ENCODE data around the gene ARHGAP19.

ARHGAP19 gene, protein sequence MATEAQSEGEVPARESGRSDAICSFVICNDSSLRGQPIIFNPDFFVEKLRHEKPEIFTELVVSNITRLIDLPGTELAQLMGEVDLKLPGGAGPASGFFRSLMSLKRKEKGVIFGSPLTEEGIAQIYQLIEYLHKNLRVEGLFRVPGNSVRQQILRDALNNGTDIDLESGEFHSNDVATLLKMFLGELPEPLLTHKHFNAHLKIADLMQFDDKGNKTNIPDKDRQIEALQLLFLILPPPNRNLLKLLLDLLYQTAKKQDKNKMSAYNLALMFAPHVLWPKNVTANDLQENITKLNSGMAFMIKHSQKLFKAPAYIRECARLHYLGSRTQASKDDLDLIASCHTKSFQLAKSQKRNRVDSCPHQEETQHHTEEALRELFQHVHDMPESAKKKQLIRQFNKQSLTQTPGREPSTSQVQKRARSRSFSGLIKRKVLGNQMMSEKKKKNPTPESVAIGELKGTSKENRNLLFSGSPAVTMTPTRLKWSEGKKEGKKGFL

DNA sequence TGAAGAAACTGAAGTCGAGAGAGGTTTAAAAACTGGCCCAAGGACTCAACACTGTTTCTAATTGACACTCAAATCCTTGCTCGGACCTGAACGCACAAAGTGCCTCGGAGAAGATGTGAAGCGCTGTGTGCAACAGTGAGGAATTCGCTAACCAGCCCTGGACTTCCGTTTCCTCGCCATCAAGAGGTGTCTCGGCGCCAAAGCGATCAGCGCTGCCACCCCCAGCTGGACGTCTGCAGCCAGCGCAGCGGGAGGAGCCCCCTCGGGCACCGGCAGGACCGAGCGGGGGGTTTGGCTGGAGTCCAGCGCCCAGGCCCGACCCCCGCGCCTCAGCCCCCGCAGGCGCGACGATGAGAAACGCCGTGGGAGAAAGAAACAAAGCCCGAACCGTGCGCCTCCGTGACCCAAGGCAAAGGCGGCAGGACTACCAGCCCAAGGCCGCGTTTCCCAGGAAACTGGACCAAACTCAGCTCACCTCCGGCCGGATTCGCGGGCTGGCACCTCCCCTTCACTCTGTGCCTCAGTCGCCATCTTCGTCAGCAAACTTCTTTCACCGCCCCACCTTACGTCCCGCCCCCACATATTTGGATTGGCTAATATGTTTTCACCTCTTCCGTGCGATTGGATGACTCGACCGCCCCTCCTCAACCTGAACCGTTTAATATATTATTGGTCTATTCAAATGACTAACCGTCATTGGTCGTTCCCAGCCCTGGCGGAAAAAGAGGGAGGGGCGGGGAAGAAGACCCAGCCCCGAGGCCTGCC, at the start of gene ARHGAP19:
Gene ARHGAP19 (minus strand): TSS at position 541 of the 765 bp plus-strand sequence. CDS start 10 bp downstream, at position 531.
- TF ChIP-seq, protein P1, sequence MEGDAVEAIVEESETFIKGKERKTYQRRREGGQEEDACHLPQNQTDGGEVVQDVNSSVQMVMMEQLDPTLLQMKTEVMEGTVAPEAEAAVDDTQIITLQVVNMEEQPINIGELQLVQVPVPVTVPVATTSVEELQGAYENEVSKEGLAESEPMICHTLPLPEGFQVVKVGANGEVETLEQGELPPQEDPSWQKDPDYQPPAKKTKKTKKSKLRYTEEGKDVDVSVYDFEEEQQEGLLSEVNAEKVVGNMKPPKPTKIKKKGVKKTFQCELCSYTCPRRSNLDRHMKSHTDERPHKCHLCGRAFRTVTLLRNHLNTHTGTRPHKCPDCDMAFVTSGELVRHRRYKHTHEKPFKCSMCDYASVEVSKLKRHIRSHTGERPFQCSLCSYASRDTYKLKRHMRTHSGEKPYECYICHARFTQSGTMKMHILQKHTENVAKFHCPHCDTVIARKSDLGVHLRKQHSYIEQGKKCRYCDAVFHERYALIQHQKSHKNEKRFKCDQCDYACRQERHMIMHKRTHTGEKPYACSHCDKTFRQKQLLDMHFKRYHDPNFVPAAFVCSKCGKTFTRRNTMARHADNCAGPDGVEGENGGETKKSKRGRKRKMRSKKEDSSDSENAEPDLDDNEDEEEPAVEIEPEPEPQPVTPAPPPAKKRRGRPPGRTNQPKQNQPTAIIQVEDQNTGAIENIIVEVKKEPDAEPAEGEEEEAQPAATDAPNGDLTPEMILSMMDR (IDR thresholded peaks at IDR 0.05; ENCODE audit: extremely low read depth, missing control alignments) = no peak

DNA sequence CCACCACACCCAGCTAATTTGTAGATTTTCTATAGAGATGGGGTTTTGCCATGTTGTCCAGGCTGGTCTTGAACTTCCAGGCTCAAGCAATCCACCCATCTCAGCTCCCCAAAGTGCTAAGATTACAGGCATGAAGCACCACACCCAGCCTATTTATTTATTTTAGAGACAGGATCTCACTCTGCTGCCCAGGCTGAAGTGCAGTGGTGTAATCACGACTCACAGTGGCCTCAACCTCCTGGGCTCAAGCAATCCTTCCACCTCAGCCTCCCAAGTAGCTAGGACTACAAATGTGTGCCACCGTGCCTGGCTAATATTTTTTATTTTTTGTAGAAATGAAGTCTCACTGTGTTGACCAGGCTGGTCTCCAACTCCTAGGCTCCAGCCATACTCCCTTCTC, 49.0 kb upstream of the ARHGAP19 start:
- TF ChIP-seq, protein P1 (IDR thresholded peaks at IDR 0.05; ENCODE audit: extremely low read depth, missing control alignments) = no peak
- no peak for DNase-seq (ENCODE audit: low spot score)

More for the DNA sequence above, at the start of gene ARHGAP19:
- peak; percentile 95 for DNase-seq (ENCODE audit: low spot score)

DNA sequence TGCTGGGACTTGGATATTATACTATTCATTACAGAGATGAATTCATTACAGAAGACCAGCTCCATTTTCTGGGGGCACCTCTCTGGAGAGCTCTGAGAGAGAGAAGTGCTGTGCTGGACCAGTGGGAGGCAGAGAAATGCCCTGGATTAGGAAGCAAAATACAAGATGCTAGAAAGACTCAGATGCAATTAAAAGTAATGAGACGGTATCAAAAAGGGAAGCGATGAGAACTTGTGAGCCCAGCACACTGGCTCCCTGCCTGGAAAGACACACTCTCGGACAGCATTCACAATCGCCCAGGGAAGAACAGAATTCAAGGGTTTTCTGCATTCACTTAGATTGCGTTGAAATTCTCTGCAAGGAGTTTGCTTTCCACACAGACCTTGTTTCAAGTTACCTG, 45.6 kb upstream of the ARHGAP19 start:
- TF ChIP-seq, protein P1 (IDR thresholded peaks at IDR 0.05; ENCODE audit: extremely low read depth, missing control alignments) = no peak
- no peak for DNase-seq (ENCODE audit: low spot score)

DNA sequence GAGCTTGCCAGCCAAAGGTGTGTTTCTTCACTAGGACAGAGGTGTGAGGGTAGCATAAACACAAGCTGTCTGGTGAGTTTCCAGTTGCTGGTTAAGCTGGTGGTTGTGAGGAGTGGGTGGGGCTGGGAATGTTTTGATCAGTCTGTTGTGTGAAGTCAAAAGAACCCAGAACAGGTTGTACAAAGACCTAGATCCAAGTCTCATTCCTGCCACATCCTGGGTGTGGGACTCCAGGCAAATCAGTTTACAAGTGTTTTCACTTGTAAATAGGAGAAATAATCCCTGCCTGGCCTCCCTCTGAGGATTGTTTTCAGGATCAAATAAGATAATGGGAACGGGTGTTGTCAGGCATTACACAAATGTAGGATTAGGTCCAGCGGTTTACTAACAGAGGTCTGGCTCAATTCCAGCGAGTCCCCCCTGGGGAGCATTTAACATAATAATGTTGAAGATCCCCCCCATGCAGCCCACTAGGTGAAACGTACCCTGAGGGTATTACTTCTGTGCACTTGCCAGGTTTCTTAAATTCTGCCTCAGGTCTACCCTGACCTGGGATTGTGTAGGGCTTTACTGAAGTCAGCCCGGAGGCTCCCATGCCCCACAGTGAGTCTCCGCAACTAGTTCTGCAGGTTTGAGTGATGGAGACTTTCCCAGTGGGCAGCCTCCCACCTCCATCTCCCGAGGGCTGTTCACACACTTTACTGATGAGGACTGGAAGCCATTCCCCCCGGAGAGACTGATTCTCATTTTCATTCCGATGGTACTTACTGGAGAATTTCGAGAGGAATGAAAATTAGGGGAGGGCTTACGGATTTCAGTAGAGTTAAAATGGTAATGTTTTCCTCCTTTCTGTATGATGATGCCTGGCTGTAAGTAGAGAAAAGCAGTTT, 44.8 kb upstream of the ARHGAP19 start:
- TF ChIP-seq, protein P1 (IDR thresholded peaks at IDR 0.05; ENCODE audit: extremely low read depth, missing control alignments) = no peak

DNA sequence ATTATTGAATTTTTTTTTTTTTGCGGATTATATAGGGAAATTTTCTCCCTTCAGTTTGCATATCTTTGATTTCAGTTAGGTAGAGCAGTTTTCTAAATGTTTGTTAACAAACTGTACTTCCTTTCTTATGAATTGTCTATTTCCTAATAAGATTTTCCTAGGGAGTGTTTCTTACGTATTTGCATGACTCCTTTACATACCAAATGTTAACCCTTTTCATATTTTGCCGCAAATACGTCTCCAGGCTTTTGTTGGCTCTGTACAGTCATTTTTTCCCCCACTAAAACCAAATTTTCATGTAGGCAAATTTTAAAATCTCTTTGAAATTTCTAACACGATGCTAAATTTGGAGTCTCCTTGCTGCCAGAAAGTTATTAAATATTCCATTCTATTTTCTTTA, 44.0 kb upstream of the ARHGAP19 start:
- no peak for DNase-seq (ENCODE audit: low spot score)
- TF ChIP-seq, protein P1 (IDR thresholded peaks at IDR 0.05; ENCODE audit: extremely low read depth, missing control alignments) = no peak

More for the DNA sequence above, 44.8 kb upstream of the ARHGAP19 start:
- no peak for DNase-seq (ENCODE audit: low spot score)

DNA sequence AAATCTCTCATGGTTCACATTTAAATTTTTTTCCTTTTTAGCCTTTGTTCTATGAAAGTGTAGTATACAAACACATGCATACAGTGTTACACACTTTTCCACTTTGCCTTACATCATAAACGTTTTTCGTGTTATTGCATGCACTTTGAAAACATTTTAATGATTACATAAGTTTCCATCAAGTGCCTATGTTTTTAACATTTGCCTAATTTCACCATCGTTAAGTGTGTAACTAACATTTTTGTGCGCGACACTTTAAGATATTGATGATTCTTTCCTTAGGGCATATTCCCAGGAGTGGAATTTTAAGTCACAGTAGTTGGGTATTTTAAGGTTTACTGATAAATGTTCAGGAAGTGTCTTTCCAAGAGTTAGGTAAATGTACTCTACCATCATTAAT, 43.6 kb upstream of the ARHGAP19 start:
- TF ChIP-seq, protein P1 (IDR thresholded peaks at IDR 0.05; ENCODE audit: extremely low read depth, missing control alignments) = no peak
- no peak for DNase-seq (ENCODE audit: low spot score)
